HEK293 (cell line): ENCODE measurements around the gene SH3D19.

Experiments used
- CTCF ChIA-PET: fragments of 350-600 bp; formaldehyde crosslinking; extraction: SDS; loops from one replicate; lab custom pipeline; 2021; ENCODE audit warnings: antibody characterized with exemption; lab: Yijun Ruan, JAX
- POLR2A ChIA-PET: fragments of 300-600 bp; formaldehyde crosslinking; extraction: SDS; loops from one replicate; lab custom pipeline; 2020; ENCODE audit warnings: antibody characterized with exemption, inconsistent platforms; lab: Yijun Ruan, JAX
- H3K27ac ChIP-seq: fragments of 200-500 bp; sonication (Bioruptor generic); 2 replicates; pipeline ENCODE4 v1.5.1; 2014; ENCODE audit warnings: low read depth, low read length, control low read depth, inconsistent platforms; ENCODE audit errors: extremely low read depth
- H3K36me3 ChIP-seq, 2 experiments: fragments of 200-500 bp in 1 of 2; sonication (Bioruptor generic) in 1 of 2; 1 replicate in 1 of 2; 2 replicates in 1 of 2; pipeline ENCODE4 v1.5.1; 2014 to 2017; ENCODE audit warnings: inconsistent platforms in 2 of 2, low read length in 2 of 2; ENCODE audit not compliant: control insufficient read depth in 2 of 2, insufficient read depth in 1 of 2
- H3K4me1 ChIP-seq: fragments of 200-500 bp; sonication (Bioruptor generic); 2 replicates; pipeline ENCODE4 v1.5.1; 2014; ENCODE audit warnings: mild to moderate bottlenecking, low read length, inconsistent platforms; ENCODE audit not compliant: control insufficient read depth, insufficient read depth
- H3K4me3 ChIP-seq: 2 replicates; pipeline ENCODE4 v1.5.1; 2011; ENCODE audit warnings: low read depth, mild to moderate bottlenecking, control low read depth, low read length, moderate library complexity
- H3K9me3 ChIP-seq: fragments of 200-500 bp; sonication (Bioruptor generic); 2 replicates; pipeline ENCODE4 v1.5.1; 2014; ENCODE audit warnings: low read depth, low read length, inconsistent platforms; ENCODE audit not compliant: control insufficient read depth, insufficient read depth
- GLIS1 ChIP-seq: fragments of 450-650 bp; formaldehyde crosslinking; IDR thresholded peaks from 2 replicates; pipeline ENCODE4 v1.5.1; 2016; ENCODE audit warnings: missing biosample characterization, missing genetic modification characterization
- KLF1 ChIP-seq: fragments of 450-650 bp; formaldehyde crosslinking; IDR thresholded peaks from 2 replicates; pipeline ENCODE4 v1.5.1; 2016; ENCODE audit warnings: missing biosample characterization, missing genetic modification characterization
- RBAK ChIP-seq: fragments of 450-650 bp; formaldehyde crosslinking; IDR thresholded peaks from 2 replicates; pipeline ENCODE4 v1.5.1; 2016; ENCODE audit warnings: missing biosample characterization, missing genetic modification characterization
- REPIN1 ChIP-seq: fragments of 450-650 bp; formaldehyde crosslinking; IDR thresholded peaks from 2 replicates; pipeline ENCODE4 v1.5.1; 2017; ENCODE audit warnings: missing biosample characterization, missing genetic modification characterization, low read depth
- SP2 ChIP-seq: fragments of 450-650 bp; formaldehyde crosslinking; IDR thresholded peaks from 2 replicates; pipeline ENCODE4 v1.5.1; 2016; ENCODE audit warnings: missing biosample characterization, missing genetic modification characterization
- YY2 ChIP-seq: fragments of 450-650 bp; formaldehyde crosslinking; IDR thresholded peaks from 2 replicates; pipeline ENCODE4 v1.5.1; 2016; ENCODE audit warnings: missing biosample characterization, missing genetic modification characterization
- ZNF121 ChIP-seq: fragments of 450-650 bp; formaldehyde crosslinking; IDR thresholded peaks from 2 replicates; pipeline ENCODE4 v1.5.1; 2016; ENCODE audit warnings: missing biosample characterization, missing genetic modification characterization
- ZNF138 ChIP-seq: fragments of 450-650 bp; formaldehyde crosslinking; IDR thresholded peaks from 2 replicates; pipeline ENCODE4 v1.5.1; 2016; ENCODE audit warnings: missing biosample characterization, missing genetic modification characterization, borderline replicate concordance
- ZNF16 ChIP-seq: fragments of 450-650 bp; formaldehyde crosslinking; IDR thresholded peaks from 2 replicates; pipeline ENCODE4 v1.5.1; 2016; ENCODE audit warnings: low read depth, missing biosample characterization, missing genetic modification characterization
- ZNF175 ChIP-seq: fragments of 450-650 bp; formaldehyde crosslinking; IDR thresholded peaks from 2 replicates; pipeline ENCODE4 v1.5.1; 2016; ENCODE audit warnings: missing biosample characterization, missing genetic modification characterization
- ZNF266 ChIP-seq: fragments of 450-650 bp; formaldehyde crosslinking; IDR thresholded peaks from 2 replicates; pipeline ENCODE4 v1.5.1; 2016; ENCODE audit warnings: missing biosample characterization, missing genetic modification characterization, low read depth
- ZNF311 ChIP-seq: fragments of 450-650 bp; formaldehyde crosslinking; IDR thresholded peaks from 2 replicates; pipeline ENCODE4 v1.5.1; 2017; ENCODE audit warnings: missing biosample characterization, missing genetic modification characterization, borderline replicate concordance
- ZNF350 ChIP-seq: fragments of 450-650 bp; formaldehyde crosslinking; IDR thresholded peaks from 2 replicates; pipeline ENCODE4 v1.5.0; 2017; ENCODE audit warnings: missing biosample characterization, mild to moderate bottlenecking, missing genetic modification characterization
- ZNF416 ChIP-seq: fragments of 450-650 bp; formaldehyde crosslinking; IDR thresholded peaks from 2 replicates; pipeline ENCODE4 v1.5.1; 2016; ENCODE audit warnings: missing biosample characterization, missing genetic modification characterization
- ZNF426 ChIP-seq: fragments of 450-650 bp; formaldehyde crosslinking; IDR thresholded peaks from 2 replicates; pipeline ENCODE4 v1.5.1; 2017; ENCODE audit warnings: missing biosample characterization, missing genetic modification characterization, mild to moderate bottlenecking, inconsistent platforms, moderate library complexity
- ZNF621 ChIP-seq: fragments of 450-650 bp; formaldehyde crosslinking; IDR thresholded peaks from 2 replicates; pipeline ENCODE4 v1.5.1; 2017; ENCODE audit warnings: missing biosample characterization, missing genetic modification characterization
- ZNF626 ChIP-seq: fragments of 450-650 bp; sonication (Bioruptor Pico); formaldehyde crosslinking; IDR thresholded peaks from 2 replicates; pipeline ENCODE4 v1.5.1; 2018; ENCODE audit warnings: missing biosample characterization, missing genetic modification characterization, inconsistent platforms
- ZSCAN23 ChIP-seq: fragments of 450-650 bp; formaldehyde crosslinking; IDR thresholded peaks from 2 replicates; pipeline ENCODE4 v1.5.1; 2016; ENCODE audit warnings: missing biosample characterization, missing genetic modification characterization
- TF ChIP-seq, protein P1 (sequence below): sonication (generic); formaldehyde crosslinking; IDR thresholded peaks from 2 replicates; pipeline ENCODE4 v1.8.1; 2022; ENCODE audit warnings: mild to moderate bottlenecking, moderate library complexity, missing genetic modification reagents
- TF ChIP-seq, protein P2 (sequence below): fragments of 450-650 bp; IDR thresholded peaks from 2 replicates; pipeline ENCODE4 v1.5.1; 2018; ENCODE audit warnings: missing biosample characterization, missing genetic modification characterization
- TF ChIP-seq, protein P3 (sequence below): IDR thresholded peaks from 2 replicates; pipeline ENCODE4 v1.6.1; 2011; ENCODE audit warnings: mild to moderate bottlenecking, low read depth, low read length, borderline replicate concordance
- TF ChIP-seq, protein P4 (sequence below): fragments of 450-650 bp; formaldehyde crosslinking; IDR thresholded peaks from 2 replicates; pipeline ENCODE4 v1.5.1; 2016; ENCODE audit warnings: missing biosample characterization, missing genetic modification characterization, low read depth

SH3D19 gene

DNA sequence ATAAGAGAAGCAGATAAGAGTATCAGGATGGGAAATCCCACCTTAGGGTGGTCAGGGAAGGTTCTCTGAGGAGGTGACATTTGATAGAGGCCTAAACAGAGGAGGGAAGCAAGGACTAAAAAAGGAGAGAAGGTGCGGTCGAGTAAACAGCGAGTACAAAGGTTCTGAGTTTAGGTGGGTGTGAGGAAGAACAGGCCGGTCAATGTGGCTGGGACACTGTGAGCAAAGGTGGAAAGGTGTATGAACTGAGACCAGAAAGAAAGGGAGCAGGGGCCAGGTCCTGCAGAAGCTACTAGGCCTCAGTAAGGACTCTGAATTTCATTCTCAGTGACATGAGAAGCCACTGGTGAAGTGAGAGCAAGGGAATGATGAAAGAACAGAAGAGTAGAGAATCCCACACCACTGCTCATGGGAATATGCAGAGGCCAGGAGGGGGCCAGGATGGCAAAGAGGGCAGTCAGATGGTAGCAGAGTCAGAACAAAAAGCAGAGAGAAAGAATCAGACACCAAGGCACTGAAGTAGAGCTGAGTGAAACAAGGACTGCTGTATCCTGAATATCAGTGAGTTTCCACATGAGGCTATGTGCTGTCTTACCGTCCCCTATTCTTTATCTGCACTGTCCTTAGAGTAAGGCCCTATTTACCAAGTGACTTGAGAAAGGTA, 30.4 kb downstream of the SH3D19 start:
- Histone ChIP-seq H3K36me3 (peaks cover 0 to 6% of the 10 kb centered on the region in 2 experiments; a peak in 1 of 3 replicates), H3K9me3 (no peaks in the 10 kb centered on the region), H3K4me1 (peaks cover 2% of the 10 kb centered on the region; the same call in 1 of the 2 replicates), H3K27ac (no peak overlapping the region), H3K4me3 (no peak overlapping the region)
- CTCF ChIA-PET: interaction anchor here (0.6 kb wide), 1 partner anchor 236 kb away, joined by 3 read pairs; no protein-coding TSS in a partner anchor
- no peak for TF ChIP-seq ZNF626 (tag by site-specific recombination)
- TF ChIP-seq, protein P1, sequence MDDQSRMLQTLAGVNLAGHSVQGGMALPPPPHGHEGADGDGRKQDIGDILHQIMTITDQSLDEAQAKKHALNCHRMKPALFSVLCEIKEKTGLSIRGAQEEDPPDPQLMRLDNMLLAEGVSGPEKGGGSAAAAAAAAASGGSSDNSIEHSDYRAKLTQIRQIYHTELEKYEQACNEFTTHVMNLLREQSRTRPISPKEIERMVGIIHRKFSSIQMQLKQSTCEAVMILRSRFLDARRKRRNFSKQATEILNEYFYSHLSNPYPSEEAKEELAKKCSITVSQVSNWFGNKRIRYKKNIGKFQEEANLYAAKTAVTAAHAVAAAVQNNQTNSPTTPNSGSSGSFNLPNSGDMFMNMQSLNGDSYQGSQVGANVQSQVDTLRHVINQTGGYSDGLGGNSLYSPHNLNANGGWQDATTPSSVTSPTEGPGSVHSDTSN (CRISPR knock-in tag): no peak
- no peak for TF ChIP-seq ZNF175 (tag by site-specific recombination)
- TF ChIP-seq, protein P2, sequence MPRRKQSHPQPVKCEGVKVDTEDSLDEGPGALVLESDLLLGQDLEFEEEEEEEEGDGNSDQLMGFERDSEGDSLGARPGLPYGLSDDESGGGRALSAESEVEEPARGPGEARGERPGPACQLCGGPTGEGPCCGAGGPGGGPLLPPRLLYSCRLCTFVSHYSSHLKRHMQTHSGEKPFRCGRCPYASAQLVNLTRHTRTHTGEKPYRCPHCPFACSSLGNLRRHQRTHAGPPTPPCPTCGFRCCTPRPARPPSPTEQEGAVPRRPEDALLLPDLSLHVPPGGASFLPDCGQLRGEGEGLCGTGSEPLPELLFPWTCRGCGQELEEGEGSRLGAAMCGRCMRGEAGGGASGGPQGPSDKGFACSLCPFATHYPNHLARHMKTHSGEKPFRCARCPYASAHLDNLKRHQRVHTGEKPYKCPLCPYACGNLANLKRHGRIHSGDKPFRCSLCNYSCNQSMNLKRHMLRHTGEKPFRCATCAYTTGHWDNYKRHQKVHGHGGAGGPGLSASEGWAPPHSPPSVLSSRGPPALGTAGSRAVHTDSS (tag by site-specific recombination): no peak
- TF ChIP-seq REPIN1 (tag by site-specific recombination): no peak
- TF ChIP-seq SP2: no peak
- TF ChIP-seq, protein P3, sequence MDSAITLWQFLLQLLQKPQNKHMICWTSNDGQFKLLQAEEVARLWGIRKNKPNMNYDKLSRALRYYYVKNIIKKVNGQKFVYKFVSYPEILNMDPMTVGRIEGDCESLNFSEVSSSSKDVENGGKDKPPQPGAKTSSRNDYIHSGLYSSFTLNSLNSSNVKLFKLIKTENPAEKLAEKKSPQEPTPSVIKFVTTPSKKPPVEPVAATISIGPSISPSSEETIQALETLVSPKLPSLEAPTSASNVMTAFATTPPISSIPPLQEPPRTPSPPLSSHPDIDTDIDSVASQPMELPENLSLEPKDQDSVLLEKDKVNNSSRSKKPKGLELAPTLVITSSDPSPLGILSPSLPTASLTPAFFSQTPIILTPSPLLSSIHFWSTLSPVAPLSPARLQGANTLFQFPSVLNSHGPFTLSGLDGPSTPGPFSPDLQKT: no peak
- TF ChIP-seq ZNF311 (tag by site-specific recombination): no peak
- POLR2A ChIA-PET: no interaction called here

DNA sequence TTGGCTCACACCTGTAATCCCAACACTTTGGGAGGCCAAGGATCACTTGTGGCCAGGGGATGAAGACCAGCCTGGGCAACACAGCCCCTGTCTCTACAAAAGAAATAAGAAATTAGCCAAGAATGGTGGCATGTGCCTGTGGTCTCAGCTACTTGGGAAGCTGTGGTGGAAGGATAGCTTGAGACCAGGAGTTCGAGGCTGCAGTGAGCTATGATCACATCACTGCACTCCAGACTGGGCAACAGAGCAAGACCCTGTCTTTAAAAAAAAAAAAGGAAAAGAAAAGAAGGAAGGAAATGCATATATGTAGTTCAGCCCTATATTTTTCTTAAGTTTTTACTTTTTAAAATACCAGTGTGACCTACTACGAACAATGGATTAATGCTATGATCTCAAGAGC, 33.4 kb downstream of the SH3D19 start:
- POLR2A ChIA-PET: no interaction called here
- CTCF ChIA-PET: interaction anchor here (0.7 kb wide), 1 partner anchor 16 kb away, joined by 3 read pairs; no protein-coding TSS in a partner anchor
- Histone ChIP-seq H3K4me3 (no peak overlapping the region), H3K9me3 (no peaks in the 10 kb centered on the region), H3K4me1 (peaks cover 2% of the 10 kb centered on the region; the same call in 1 of the 2 replicates), H3K27ac (no peak overlapping the region)
- TF ChIP-seq ZNF16 (tag by site-specific recombination) (no peak), SP2 (no peak), ZNF621 (no peak), ZNF350 (tag by site-specific recombination) (no peak), ZNF426 (tag by site-specific recombination) (no peak), ZNF266 (tag by site-specific recombination) (no peak), ZNF121 (tag by site-specific recombination) (no peak), ZNF416 (tag by site-specific recombination) (no peak), YY2 (tag by site-specific recombination) (no peak), GLIS1 (tag by site-specific recombination) (no peak), RBAK (tag by site-specific recombination) (no peak), ZNF138 (tag by site-specific recombination) (no peak), ZSCAN23 (tag by site-specific recombination) (no peak), KLF1 (tag by site-specific recombination) (no peak)
- TF ChIP-seq, protein P4, sequence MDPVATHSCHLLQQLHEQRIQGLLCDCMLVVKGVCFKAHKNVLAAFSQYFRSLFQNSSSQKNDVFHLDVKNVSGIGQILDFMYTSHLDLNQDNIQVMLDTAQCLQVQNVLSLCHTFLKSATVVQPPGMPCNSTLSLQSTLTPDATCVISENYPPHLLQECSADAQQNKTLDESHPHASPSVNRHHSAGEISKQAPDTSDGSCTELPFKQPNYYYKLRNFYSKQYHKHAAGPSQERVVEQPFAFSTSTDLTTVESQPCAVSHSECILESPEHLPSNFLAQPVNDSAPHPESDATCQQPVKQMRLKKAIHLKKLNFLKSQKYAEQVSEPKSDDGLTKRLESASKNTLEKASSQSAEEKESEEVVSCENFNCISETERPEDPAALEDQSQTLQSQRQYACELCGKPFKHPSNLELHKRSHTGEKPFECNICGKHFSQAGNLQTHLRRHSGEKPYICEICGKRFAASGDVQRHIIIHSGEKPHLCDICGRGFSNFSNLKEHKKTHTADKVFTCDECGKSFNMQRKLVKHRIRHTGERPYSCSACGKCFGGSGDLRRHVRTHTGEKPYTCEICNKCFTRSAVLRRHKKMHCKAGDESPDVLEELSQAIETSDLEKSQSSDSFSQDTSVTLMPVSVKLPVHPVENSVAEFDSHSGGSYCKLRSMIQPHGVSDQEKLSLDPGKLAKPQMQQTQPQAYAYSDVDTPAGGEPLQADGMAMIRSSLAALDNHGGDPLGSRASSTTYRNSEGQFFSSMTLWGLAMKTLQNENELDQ (tag by site-specific recombination): no peak
- TF ChIP-seq, all 188 proteins: peak for 0
- peaks cover 0 to 6% of the 10 kb centered on the region in 2 experiments; a peak in 1 of 3 replicates for H3K36me3 ChIP-seq
